HepG2 (cell line): ENCODE measurements around the gene KDM3A.

Experiments
- CCAR2 ChIP-seq: fragments of 200-400 bp; formaldehyde crosslinking; optimal IDR thresholded peaks from 2 replicates; pipeline ENCODE3; 2018; ENCODE audit warnings: low read depth, mild to moderate bottlenecking, low read length, moderate library complexity
- ZNF263 ChIP-seq: sonication (generic); formaldehyde crosslinking; IDR thresholded peaks from 2 replicates; pipeline ENCODE4 v1.4.0; 2020; ENCODE audit warnings: missing genetic modification reagents

DNA sequence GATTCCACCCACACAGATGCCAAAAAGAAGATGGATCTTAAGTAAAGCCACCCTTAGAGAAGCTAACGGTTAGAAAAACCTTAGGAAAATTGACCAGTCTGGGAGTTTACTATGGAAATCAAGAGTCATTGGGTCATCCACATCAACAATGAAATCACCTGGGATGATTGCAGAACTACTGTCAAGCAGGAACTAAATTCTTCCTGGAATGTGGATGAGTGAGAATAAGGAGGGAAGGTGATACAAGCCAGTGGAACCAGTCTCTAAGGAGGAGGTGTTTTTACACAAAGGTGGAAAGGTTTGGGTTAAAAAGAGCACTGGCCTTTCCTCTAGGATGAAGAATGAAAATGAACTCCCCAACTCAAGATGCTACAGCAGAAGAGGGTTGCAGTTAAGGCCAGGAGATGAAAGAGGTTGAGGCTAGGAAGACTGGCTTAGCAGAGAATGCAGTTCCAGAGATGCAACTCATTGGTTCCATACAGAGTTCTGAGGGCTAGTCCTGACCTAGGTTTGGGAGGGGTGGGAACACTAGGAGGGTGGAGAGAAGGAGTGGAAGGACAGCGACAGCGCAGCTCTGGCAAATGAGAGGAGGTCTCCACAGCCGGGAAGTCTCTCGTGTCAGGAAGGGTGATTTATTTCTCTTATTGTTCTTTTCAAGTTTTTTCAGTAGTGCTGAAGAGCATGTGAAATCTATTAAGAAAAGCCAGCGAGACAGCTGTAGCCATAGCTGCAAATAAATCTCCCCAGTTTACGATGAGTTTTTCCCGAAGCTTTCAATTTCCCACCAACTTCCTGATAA, 27.7 kb upstream of the KDM3A start:
- TF ChIP-seq ZNF263 (CRISPR knock-in tag) (no peak), CCAR2 (no peak)
